ENCODE results near the gene XPO5. TPM values are rescaled to one million over a fixed set of nuclear protein-coding genes. Genes with fewer than 3 reads are reported as not detected.

Gene XPO5
- total RNA-seq, 3 donors from 2014 or later: 24.0 to 29.4 (median 29.2) TPM

- peaks cover 4% of the 10 kb centered on the region for H3K4me1 ChIP-seq (ENCODE audit: low read depth)
Observed at GRCh38 chr6:43582911-43583310, 7.1 kb upstream of the XPO5 start.

GRCh38 chr6:43579171-43579570 lies 3.3 kb upstream of the XPO5 start:
- H3K9me3 ChIP-seq: no peaks in the 10 kb centered on the region
- peaks cover 8% of the 10 kb centered on the region for H3K4me1 ChIP-seq (ENCODE audit: low read depth)
- H3K36me3 ChIP-seq (ENCODE audit: low read depth): no peaks in the 10 kb centered on the region
- DNase-seq: no peak
- H3K4me3 ChIP-seq: no peak overlapping the region
- intact Hi-C loops (cut with DNase I, micrococcal nuclease): no loop called here
- TF ChIP-seq CTCF (IDR thresholded peaks at IDR 0.05): no peak
- no peak for ATAC-seq

More at GRCh38 chr6:43582911-43583310, 7.1 kb upstream of the XPO5 start:
- no peak for ATAC-seq
- DNase-seq: no peak
- intact Hi-C loops (cut with DNase I, micrococcal nuclease): no loop called here
- Histone ChIP-seq H3K36me3 (ENCODE audit: low read depth) (no peaks in the 10 kb centered on the region), H3K4me3 (no peak overlapping the region), H3K9me3 (no peaks in the 10 kb centered on the region)
- TF ChIP-seq CTCF (IDR thresholded peaks at IDR 0.05): no peak

- Histone ChIP-seq H3K4me3 (no peak overlapping the region), H3K36me3 (ENCODE audit: low read depth) (no peaks in the 10 kb centered on the region), H3K9me3 (no peaks in the 10 kb centered on the region), H3K4me1 (ENCODE audit: low read depth) (peaks cover 8% of the 10 kb centered on the region)
- intact Hi-C loops (cut with DNase I, micrococcal nuclease): no loop called here
- no peak for TF ChIP-seq CTCF (IDR thresholded peaks at IDR 0.05)
- DNase-seq (no peak), ATAC-seq (no peak)
Observed at GRCh38 chr6:43578748-43579147, 2.9 kb upstream of the XPO5 start.

GRCh38 chr6:43575105-43575771 lies 600 bp downstream of the XPO5 start:
- no peaks in the 10 kb centered on the region for H3K9me3 ChIP-seq
- intact Hi-C loops (cut with DNase I, micrococcal nuclease): no loop called here
- DNase-seq (peak in 1 of 3 donors; percentile 31), ATAC-seq (peak; percentile 47)
- H3K36me3 ChIP-seq (ENCODE audit: low read depth): no peaks in the 10 kb centered on the region
- peak overlapping the region; percentile 79 for H3K4me3 ChIP-seq
- peaks cover 8% of the 10 kb centered on the region for H3K4me1 ChIP-seq (ENCODE audit: low read depth)
- no peak for TF ChIP-seq CTCF (IDR thresholded peaks at IDR 0.05)

GRCh38 chr6:43572015-43572414 lies 3.8 kb downstream of the XPO5 start:
- Histone ChIP-seq H3K4me1 (ENCODE audit: low read depth) (no peaks in the 10 kb centered on the region), H3K36me3 (ENCODE audit: low read depth) (peaks cover under 1% of the 10 kb centered on the region), H3K4me3 (no peak overlapping the region), H3K9me3 (no peaks in the 10 kb centered on the region)
- no peak for ATAC-seq
- no peak for TF ChIP-seq CTCF (IDR thresholded peaks at IDR 0.05)
- no peak for DNase-seq
- intact Hi-C loops (cut with DNase I, micrococcal nuclease): no loop called here
